T-helper 1 cell (primary cell): ENCODE results near the gene TYROBP.
"Not testable (repeated sequence)": the region's sequence is repeated elsewhere in the genome, so short reads cannot be mapped to it uniquely, and the experiment has no call there.

ENCODE experiments used
- DNase-seq, 5 donors: peaks; one replicate each; pipeline ENCODE4 v3.0.0-alpha.2; 2012 to 2020

Gene TYROBP

GRCh38 chr19:35870124-35870736 lies 37.9 kb downstream of the TYROBP start:
- DNase-seq: not testable (repeated sequence)

- peak; percentile 70 to 91 (median 76) for DNase-seq
Measured at GRCh38 chr19:35869327-35870123, 38.6 kb downstream of the TYROBP start.

- DNase-seq: no peak
Measured at GRCh38 chr19:35868823-35869326, 39.2 kb downstream of the TYROBP start.

GRCh38 chr19:35868172-35868822 lies 39.8 kb downstream of the TYROBP start, which contains the start of gene APLP1:
Gene APLP1, plus strand, starts transcription at chr19:35868574. Its CDS starts 63 bp downstream, at chr19:35868637.
- DNase-seq: peak; percentile 28 to 61 (median 44)

- DNase-seq: no peak
Measured at GRCh38 chr19:35863018-35863417, 45.1 kb downstream of the TYROBP start.

GRCh38 chr19:35862528-35862927 lies 45.6 kb downstream of the TYROBP start:
- no peak for DNase-seq

GRCh38 chr19:35861640-35862160 lies 46.4 kb downstream of the TYROBP start:
- DNase-seq: no peak

- DNase-seq: no peak
Measured at GRCh38 chr19:35860818-35861639, 47.1 kb downstream of the TYROBP start.

GRCh38 chr19:35860436-35860817 lies 47.7 kb downstream of the TYROBP start:
- no peak for DNase-seq

GRCh38 chr19:35859414-35859813 lies 48.7 kb downstream of the TYROBP start:
- DNase-seq: no peak

GRCh38 chr19:35858311-35858710 lies 49.8 kb downstream of the TYROBP start:
- DNase-seq: no peak

- DNase-seq: peak in 1 of 5 donors; percentile 21
Measured at GRCh38 chr19:35856546-35857149, 51.4 kb downstream of the TYROBP start, which contains the start of gene KIRREL2. Gene KIRREL2, plus strand, starts transcription at chr19:35856911. Its CDS starts 209 bp downstream, at chr19:35857120.
